ENCODE data around the gene ELAPOR1. TPM values are rescaled to one million over a fixed set of nuclear protein-coding genes. Genes with fewer than 3 reads are reported as not detected.

Gene ELAPOR1
- total RNA-seq, 4 donors from 2014 or later = 0.48 to 3.3 (median 0.74) TPM; not detected in 1

DNA sequence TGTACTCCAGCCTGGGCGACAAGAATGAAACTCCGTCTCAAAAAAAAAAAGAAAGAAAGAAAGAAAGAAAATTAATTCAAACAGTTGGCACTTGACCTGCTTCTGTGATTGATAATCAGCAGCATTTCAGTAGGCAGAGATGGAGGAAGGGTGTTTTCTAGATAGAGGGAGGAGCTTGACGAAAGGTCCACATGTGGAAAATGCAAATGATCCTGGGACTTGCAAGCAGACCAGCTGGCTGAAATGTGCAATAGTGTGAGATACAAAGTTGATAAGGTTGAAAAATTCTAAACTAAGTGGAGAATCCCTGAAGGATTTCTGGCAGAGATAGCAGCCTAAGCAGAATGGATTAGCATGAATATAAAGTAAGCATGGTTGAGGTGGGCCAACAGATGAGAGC lies 4.2 kb downstream of the ELAPOR1 start:
- TF ChIP-seq, protein P1, sequence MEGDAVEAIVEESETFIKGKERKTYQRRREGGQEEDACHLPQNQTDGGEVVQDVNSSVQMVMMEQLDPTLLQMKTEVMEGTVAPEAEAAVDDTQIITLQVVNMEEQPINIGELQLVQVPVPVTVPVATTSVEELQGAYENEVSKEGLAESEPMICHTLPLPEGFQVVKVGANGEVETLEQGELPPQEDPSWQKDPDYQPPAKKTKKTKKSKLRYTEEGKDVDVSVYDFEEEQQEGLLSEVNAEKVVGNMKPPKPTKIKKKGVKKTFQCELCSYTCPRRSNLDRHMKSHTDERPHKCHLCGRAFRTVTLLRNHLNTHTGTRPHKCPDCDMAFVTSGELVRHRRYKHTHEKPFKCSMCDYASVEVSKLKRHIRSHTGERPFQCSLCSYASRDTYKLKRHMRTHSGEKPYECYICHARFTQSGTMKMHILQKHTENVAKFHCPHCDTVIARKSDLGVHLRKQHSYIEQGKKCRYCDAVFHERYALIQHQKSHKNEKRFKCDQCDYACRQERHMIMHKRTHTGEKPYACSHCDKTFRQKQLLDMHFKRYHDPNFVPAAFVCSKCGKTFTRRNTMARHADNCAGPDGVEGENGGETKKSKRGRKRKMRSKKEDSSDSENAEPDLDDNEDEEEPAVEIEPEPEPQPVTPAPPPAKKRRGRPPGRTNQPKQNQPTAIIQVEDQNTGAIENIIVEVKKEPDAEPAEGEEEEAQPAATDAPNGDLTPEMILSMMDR (IDR thresholded peaks at IDR 0.05) = no peak
- DNase-seq (ENCODE audit: low spot score) (no peak), ATAC-seq (ENCODE audit: low FRiP score) (no peak)

DNA sequence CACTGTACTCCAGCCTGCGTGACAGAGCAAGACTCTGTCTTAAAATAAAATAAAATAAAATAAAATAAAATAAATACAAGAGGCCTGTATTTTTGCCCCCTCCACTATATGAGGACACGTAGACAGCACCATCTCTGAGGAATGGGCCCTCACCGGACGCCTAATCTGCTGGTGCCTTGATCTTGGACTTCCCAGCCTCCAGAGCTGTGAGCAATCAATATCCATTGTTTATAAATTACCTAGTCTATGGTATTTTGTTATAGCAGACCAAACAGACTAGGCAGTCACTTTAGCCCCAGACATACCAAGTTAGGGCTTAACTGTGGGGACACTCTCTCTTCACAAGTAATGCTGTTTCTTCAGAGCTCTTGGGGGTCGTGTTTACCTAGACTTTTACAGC lies 6.4 kb downstream of the ELAPOR1 start:
- TF ChIP-seq, protein P1 (IDR thresholded peaks at IDR 0.05) = no peak
- no peak for DNase-seq (ENCODE audit: low spot score)
- ATAC-seq (ENCODE audit: low FRiP score) = no peak

DNA sequence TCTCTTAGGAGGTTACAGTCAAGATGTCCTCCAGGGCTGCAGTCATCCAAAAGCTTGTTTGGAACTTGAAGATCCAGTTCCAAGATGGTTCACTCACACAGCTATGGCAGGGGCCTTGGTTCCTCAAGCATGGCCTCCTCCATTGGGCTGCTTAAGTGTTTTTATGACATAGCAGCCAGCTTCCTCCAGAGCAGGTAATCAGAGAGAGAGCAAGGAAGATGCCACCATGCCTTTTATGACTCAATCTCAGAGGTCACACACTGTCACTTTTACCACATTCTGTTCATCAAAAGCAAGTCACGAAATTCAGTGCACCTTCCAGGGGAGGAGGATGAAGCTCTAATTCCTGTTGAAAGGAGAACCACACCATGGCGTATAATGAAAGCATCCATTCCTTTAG lies 17.1 kb downstream of the ELAPOR1 start:
- ATAC-seq (ENCODE audit: low FRiP score) (no peak), DNase-seq (ENCODE audit: low spot score) (no peak)
- TF ChIP-seq, protein P1 (IDR thresholded peaks at IDR 0.05) = no peak

DNA sequence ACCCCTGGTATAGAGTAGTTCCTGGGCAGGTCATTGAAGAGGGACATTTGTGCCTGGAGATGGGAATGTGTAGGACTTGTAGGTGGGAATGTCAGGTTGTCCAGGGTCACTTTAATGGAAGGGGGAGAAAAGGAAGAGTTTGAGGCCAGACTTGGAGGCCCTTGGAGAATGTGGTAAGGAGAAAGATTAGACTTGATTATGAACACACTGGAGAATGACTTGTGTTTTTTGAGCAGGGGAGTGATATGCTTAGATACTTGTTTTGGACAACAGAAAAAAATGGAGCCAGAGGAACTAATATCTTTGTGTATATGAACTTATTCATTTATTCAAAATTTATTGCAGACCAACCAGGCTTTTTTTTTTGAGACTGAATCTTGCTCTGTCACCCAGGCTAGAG lies 17.9 kb downstream of the ELAPOR1 start:
- ATAC-seq (ENCODE audit: low FRiP score) = no peak
- TF ChIP-seq, protein P1 (IDR thresholded peaks at IDR 0.05) = no peak
- no peak for DNase-seq (ENCODE audit: low spot score)

DNA sequence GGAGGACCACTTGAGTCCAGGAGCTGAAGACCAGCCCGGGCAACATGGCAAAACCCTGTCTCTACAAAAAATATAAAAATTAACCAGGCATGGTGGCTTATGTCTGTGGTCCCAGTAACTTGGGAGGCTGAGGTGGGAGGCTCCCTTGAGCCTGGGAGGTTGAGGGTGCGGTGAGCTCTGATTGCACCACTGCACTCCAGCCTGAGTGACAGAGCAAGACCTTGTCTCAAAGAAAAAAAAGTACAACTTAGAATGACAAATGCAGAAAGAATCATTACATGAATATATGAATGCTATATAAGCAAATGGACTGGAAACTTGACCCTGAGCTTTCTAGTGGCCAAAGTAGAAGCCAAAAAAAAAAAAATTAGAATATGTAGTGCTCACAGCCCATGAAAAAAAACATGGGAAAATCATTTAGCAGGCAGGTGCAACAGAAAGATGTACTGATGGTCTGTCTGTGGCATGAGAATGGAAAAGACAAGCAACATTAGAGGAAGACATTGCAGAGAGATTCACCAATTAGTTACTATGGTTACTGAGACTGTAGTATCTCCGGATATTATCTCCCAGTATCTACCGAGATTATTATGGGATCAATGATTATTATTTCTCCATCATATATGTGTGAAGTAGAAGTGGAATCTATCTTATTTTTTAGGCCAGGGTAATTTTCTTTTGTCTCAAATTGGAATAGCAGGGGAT lies 19.2 kb downstream of the ELAPOR1 start:
- TF ChIP-seq, protein P1 (IDR thresholded peaks at IDR 0.05) = no peak
- no peak for ATAC-seq (ENCODE audit: low FRiP score)
- no peak for DNase-seq (ENCODE audit: low spot score)

DNA sequence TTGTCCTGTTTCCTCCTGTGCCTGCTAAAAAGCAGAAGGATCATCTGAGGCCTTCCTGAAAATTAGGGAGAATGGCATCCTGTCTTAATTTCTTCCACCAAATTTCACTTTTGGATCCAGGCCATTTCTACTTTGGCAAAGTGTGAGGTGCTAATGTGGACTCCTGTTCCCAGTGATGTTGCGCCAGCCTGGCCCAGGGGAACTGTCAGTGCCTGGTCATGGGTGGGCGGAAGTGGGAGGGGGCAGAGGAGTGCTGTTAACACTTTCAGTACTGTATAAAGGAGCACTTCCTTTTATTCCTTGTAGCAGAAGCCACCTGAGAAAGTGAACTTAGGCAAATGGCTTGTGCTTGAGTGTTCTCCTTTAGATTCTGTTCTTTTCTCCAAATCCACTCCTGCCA lies 19.9 kb downstream of the ELAPOR1 start:
- ATAC-seq (ENCODE audit: low FRiP score) (peak; percentile 75), DNase-seq (ENCODE audit: low spot score) (no peak)
- TF ChIP-seq, protein P1 (IDR thresholded peaks at IDR 0.05) = no peak

DNA sequence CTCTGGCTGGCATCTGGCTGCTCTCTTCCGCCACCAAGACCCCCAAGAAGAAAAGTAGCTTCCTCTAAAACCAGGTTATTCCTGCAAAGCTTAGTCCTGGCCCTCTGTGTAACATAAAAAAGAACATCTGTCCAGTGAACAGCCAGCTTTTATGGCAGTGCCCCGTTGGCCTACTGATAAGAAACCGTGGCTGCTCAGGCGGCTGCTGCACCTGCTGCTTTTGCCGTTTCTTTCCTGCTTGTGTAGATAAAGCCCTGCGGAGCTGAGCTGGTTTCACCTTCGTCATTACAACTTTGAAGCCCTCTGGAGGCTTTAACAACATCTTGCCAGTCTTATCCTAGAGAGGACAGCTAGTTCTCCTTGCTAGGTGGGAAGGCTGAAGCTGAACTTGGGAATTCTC lies 20.5 kb downstream of the ELAPOR1 start:
- ATAC-seq (ENCODE audit: low FRiP score) (no peak), DNase-seq (ENCODE audit: low spot score) (no peak)
- TF ChIP-seq, protein P1 (IDR thresholded peaks at IDR 0.05) = no peak

Data from omental fat pad (tissue), 4 donors.